Measurements from ENCODE around the gene BTBD1. TPM values are rescaled to one million over a fixed set of nuclear protein-coding genes. Genes with fewer than 3 reads are reported as not detected.
"Not testable (repeated sequence)": the region's sequence is repeated elsewhere in the genome, so short reads cannot be mapped to it uniquely, and the experiment has no call there.

Gene BTBD1
- total RNA-seq, 1 experiment from 2014 or later: 67.0 TPM

DNA sequence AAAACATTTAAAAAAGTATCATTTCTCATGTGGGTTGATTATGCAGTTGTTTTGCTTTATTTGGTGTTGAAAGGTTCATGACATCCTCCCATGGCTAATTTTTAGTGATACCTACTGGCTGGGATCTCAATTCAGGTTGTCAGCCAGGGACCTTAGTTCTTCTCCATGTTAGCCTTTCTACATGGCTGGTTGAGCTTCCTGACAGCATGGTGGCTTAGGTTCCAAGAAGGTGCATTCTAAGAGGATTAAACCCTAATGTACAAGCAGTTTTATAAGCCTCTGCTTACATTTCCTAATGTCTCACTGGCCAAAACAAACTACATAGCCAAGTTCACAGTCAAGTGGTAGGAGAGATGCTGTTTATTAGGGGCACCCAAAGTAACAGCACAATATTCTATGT lies 31.0 kb upstream of the BTBD1 start:
- DNase-seq (ENCODE audit: extremely low read depth, low read depth): no peak

DNA sequence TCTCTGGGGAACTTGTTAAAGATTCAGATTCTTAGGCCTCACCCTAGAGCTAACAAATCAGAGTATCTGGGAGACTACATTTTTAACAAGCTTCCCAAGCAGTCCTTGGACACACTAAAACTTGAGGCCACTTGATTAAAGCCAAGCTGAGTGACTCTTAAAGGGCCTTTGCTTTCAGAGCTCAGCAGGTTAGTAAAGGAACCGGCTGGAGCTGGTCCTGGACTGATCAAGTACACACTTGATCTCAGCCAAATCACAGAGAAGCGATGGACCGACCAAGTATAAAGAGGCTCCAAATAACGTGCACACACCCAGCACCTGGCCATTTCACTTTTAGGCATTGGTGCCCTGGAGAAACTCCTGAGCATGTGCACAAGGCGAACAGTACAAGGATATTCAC lies 27.5 kb upstream of the BTBD1 start:
- DNase-seq (ENCODE audit: extremely low read depth, low read depth): no peak

DNA sequence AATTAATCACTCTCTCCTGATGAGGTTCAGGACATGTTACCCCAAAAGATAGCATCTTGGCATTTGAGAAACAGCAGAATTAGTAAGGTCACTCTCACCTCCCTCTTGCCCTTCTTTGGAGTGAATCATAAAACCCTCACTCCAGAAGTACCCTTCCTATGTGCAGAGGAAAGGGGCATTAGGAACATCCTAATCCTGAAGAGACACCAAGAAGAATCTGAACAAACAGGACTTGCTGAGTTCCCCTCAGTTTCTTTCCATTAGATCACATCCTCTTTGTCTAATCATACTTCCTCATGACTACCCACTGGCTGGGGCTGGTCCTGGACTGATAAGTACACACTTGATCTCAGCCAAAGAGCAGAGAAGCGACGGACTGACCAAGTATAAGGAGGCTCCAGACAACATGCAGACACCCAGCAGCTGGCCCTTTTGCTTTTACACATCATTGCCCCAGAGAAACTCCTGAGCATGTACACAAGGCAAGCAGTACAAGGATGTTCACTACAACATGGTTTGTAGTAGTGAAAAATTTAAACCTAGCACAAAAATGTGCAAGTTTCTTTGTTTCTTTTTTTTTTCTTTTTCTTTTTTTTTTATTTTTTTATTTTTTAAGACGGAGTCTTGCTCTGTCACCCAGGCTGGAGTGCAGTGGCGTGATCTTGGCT lies 25.4 kb upstream of the BTBD1 start:
- DNase-seq (ENCODE audit: extremely low read depth, low read depth): no peak

DNA sequence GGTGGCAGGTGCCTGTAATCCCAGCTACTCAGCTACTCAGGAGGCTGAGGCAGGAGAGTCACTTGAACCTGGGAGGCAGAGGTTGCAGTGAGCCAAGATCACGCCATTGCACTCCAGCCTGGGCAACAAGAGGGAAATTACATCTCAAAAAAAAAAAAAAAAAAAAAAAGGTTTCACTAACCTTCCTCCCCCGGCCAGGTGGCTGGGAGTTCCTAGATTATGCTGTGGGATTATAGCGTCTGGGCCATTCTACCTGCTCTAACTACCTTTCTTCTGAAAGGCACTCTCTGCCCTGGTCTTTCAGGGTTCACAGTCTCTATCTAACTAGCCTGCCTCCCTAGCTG lies 24.9 kb upstream of the BTBD1 start:
- DNase-seq (ENCODE audit: extremely low read depth, low read depth): not testable (repeated sequence)

- DNase-seq (ENCODE audit: extremely low read depth, low read depth): no peak
Observed at GRCh38 chr15:83090465-83090864, 23.4 kb upstream of the BTBD1 start.

DNA sequence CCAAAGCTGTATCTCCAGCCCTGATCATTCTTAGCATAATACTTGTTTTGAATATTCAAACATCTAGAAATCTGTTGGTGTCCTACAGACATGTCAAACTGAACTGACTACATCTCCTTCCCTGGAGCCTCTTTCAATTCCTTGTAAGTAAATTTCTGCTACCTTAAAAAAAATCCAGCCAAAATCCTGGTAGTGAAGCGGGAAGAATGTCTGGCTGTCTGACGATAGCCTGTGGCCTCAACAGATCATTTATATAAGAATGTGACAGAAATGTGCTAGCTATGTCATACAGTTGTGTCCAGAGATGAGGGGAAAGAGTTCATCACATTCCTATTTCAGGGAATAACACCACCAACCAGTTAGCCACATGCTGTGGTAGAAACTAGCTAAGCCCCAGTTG lies 21.8 kb upstream of the BTBD1 start:
- peak; percentile 22 for DNase-seq (ENCODE audit: extremely low read depth, low read depth)

GRCh38 chr15:83087576-83087975 lies 20.5 kb upstream of the BTBD1 start:
- DNase-seq (ENCODE audit: extremely low read depth, low read depth): no peak

DNA sequence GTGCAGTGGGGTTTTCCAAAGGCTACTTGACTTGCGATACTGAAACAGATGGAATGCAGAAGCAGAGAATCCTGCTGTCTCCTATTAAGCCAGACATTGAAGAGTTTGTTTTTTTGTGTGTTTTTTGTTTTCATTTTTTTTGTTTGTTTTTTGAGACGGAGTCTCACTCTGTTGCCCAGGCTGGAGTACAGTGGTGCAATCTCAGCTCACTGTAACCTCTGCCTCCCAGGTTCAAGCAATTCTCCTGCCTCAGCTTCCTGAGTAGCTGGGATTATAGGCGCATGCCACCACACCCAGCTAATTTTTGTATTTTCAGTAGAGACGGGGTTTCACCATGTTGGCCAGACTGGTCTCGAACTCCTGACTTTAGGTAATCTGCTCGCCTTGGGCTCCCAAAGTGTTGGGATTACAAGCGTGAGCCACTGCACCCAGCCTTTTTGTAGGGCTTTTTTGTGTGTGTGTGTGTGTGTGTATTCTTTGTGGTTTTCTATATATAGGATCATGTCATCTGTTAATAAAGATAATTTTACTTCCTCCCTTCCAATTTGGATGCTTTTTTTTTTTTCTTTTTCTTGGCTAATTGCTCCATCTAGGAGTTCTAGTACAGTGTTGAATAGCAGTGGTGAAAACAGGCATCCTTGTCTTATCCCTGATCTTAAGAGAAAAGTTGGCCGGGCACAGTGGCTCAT lies 19.0 kb upstream of the BTBD1 start:
- not testable (repeated sequence) for DNase-seq (ENCODE audit: extremely low read depth, low read depth)

GRCh38 chr15:83085461-83085860 lies 18.4 kb upstream of the BTBD1 start:
- not testable (repeated sequence) for DNase-seq (ENCODE audit: extremely low read depth, low read depth)

GRCh38 chr15:83082730-83083386 lies 15.8 kb upstream of the BTBD1 start:
- DNase-seq (ENCODE audit: extremely low read depth, low read depth): no peak

GRCh38 chr15:83081256-83082014 lies 14.4 kb upstream of the BTBD1 start:
- DNase-seq (ENCODE audit: extremely low read depth, low read depth): no peak

GRCh38 chr15:83078712-83079111 lies 11.7 kb upstream of the BTBD1 start:
- DNase-seq (ENCODE audit: extremely low read depth, low read depth): no peak

DNA sequence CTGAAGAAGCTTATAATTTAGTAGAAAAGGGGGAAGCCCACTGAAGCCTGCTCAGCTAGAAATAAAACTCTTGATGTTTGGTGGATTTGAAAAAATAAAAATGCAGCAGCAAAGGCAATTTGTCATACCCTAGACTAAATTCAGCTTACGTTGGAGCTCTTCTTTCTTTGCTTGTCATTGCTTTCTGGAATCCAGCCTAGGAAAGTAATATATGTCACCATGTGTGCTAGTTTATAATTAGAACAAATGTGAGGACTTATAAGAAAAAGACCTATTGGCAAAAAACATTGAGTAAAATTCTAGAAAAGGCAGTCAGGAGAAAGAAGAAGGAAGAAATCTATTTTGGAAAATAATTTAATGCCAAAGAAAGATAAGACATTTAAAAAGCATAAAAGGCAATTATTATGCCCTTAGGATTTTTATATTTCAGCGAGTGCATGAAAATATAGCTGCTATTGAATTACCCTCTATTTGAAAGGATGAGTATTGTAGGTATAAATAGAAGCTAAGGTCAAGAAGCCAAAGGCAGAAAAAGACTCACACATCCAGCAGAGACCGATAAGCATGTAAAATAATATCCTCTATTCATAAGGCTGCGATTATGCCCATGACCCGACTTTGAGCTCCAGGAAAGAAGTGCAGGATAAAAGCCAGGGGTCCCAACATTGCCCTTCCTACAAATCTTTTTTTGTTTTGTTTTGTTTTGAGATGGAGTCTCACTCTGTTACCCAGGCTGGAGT lies 10.6 kb upstream of the BTBD1 start:
- DNase-seq (ENCODE audit: extremely low read depth, low read depth): no peak

DNA sequence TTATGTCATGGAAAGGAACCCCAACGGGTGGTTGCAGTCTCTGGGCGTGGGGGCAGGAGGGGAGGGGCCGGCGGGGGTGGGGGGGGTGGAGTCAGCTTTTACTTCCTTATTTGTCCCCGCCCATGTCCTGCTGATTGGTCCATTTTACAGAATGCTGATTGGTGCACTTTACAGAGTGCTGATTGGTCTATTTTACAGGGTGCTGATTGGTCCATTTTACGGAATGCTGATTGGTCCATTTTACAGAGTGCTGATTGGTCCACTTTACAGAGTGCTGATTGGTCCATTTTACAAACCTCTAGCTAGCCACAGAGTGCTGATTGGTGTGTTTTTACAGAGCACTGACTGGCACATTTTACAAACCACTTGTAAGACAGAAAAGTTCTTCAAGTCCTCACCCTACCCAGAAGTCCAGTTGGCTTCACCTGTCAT lies 2.2 kb upstream of the BTBD1 start:
- not testable (repeated sequence) for DNase-seq (ENCODE audit: extremely low read depth, low read depth)

DNA sequence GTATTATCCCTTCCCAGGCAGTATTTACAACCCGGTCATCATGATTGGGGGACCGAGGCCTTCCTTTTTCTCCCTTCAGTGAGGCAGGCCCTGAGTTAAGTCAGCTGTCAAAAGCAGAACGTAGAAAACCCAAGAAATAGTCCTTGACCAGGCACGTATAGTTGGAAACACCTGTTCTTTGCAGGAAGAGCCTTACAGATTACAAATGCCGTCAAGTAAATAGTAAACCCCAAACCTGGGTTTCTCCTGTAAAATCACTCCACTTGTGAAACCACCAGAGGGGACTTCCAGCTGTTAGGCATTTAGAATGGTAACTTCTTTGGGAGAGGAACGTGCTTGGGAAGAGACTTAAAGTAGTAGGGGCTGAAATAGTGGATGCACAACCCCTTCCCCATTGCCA lies 1.0 kb upstream of the BTBD1 start:
- no peak for DNase-seq (ENCODE audit: extremely low read depth, low read depth)

DNA sequence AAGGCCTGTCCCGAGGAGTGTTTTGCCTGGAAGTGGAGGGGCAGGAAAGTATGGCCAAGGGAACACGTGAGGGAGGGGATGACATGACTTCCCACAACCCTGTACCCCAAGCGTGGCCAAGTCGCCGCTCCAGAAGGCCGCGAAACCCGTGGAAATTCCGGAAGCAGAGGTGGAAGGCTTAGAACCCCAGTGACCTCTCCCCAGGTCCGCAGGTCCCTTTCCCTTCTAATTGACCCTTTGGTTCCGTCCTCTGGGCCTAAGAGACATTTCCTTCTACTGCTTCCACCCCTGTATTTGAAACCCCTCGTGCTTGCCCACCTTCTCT lies 548 bp upstream of the BTBD1 start:
- no peak for DNase-seq (ENCODE audit: extremely low read depth, low read depth)

GRCh38 chr15:83066034-83066733 lies 868 bp downstream of the BTBD1 start:
- no peak for DNase-seq (ENCODE audit: extremely low read depth, low read depth)

DNA sequence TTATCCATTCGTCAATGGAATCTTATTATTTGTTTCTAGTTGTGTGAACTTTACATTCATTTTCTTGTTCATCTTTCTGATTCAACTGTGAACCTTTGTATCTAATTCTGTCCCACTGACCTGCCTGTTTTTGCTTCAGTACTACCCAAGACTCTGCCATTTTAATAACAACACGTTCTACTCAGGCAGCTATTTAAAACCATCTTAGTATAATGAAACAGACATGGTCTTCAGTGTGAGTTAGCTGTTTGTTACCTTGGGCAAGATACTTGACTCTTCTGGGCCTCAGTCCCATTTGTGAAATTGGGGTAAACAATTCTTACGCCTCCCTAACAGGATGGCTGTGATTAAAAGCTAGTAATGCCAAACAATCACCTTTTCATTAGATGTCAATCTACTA lies 1.6 kb downstream of the BTBD1 start:
- no peak for DNase-seq (ENCODE audit: extremely low read depth, low read depth)

GRCh38 chr15:83064859-83065258 lies 2.2 kb downstream of the BTBD1 start:
- no peak for DNase-seq (ENCODE audit: extremely low read depth, low read depth)

GRCh38 chr15:83063551-83063950 lies 3.5 kb downstream of the BTBD1 start:
- no peak for DNase-seq (ENCODE audit: extremely low read depth, low read depth)
